Activated CD8-positive, alpha-beta memory T cell treated with anti-CD3 and anti-CD28 coated beads, Interleukin-2, amount 50 U/mL, for 1 hour (primary cell): ENCODE results near the gene MB.

Experiments used
- DNase-seq: peaks from one replicate; pipeline ENCODE4 v3.0.0-alpha.2; 2020; ENCODE audit errors: extremely low read depth

MB gene

GRCh38 chr22:35594686-35595085 lies 22.4 kb downstream of the MB start:
- no peak for DNase-seq

- no peak for DNase-seq
Observed at GRCh38 chr22:35593891-35594470, 23.1 kb downstream of the MB start.

DNA sequence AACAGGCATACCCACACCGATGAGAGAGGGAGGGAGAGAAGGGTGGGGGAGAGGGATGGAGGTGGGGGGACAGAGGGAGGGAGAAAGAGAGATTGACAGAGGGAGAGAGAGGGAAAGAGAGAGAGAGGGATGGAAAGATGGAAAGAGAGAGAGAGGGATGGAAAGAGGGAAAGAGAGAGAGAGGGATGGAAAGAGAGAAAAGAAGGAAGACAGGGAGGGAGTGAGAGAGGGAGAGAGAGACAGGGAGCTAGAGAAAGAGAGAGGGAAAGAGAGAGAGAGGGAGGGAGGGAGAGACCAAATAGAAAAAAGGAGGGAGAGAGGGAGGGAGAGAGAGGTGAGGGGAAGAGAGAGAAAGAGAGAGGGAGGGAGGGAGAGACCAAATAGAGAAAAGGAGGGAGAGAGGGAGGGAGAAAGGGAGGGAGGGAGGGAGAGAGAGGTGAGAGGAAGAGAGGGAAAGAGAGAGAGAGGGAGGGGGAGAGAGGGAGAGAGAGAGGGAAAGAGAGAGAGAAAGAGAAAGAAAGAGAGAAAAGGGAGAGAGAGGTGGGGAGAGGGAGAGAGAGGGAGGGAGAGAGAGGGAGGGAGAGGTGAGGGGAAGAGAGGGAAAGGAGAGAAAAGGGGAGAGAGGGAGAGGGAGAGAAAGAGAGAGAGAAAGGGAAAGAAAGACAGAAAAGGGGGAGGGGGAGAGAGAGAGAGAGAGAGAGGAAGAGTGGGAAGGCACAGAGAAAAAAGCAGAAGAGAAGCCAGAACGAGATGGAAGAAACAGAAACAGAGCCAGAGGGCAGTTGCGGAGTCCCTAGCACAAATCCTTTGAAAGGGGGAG lies 23.8 kb downstream of the MB start:
- DNase-seq: no peak

DNA sequence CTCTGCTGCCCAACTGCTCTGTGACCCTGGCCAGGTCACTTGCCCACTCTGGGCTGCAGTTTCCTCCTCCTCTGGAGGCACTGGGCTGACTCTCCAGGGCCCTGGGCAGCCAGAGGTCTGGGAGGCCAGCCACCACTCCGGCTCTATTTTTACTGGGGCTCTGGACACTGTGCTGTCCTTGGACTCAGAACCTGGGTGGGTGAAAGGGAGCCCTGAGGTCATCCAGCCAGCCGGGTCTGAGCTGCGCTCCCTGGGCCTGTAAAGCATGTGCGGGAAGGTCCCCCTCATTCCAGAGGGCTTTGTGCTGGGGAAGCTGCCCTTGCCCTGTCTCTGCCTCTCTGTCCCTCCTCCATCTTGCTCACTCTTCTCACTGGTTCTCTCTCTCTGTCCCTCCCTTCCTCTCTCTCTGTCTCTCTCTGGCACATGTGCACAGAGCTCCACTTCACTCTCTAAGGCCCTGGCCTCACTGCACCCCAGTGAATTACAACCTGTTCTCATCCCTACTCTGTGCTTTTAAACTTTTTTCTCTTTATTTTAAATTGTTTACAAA lies 24.6 kb downstream of the MB start:
- DNase-seq: no peak

DNA sequence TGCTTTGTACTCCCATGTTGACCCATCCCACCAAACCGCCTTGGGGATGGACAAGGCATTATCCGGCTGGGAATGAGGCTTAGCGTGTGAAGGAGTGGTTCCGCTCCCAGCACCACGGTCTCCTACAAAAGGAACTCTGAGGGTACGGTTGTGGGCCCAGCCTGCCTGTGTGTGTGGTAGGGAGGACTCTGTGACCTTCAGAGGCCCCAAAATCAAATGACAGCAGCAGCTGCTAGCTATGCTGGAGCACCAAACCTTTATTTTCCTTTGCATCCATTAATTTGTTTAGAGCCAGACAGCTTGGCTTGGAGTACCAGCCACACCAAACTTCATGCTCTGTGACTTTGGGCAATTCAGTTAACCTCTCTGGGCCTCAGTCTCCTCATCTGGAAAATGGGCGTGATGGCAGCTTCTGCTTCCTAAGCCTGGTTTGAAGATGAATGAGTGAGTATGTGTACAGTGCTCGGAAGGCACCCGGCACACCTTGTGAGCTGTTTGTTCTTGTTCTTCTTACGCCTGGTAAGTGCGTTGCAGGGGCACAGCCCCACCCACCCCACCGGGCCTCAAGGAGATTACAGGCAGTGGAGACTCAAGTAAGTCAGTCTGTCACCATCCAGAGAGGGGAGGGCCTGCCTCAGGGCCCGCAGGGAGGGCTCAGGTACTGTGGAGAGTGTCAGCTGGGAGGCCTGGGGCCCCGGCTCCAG lies 25.3 kb downstream of the MB start:
- no peak for DNase-seq

DNA sequence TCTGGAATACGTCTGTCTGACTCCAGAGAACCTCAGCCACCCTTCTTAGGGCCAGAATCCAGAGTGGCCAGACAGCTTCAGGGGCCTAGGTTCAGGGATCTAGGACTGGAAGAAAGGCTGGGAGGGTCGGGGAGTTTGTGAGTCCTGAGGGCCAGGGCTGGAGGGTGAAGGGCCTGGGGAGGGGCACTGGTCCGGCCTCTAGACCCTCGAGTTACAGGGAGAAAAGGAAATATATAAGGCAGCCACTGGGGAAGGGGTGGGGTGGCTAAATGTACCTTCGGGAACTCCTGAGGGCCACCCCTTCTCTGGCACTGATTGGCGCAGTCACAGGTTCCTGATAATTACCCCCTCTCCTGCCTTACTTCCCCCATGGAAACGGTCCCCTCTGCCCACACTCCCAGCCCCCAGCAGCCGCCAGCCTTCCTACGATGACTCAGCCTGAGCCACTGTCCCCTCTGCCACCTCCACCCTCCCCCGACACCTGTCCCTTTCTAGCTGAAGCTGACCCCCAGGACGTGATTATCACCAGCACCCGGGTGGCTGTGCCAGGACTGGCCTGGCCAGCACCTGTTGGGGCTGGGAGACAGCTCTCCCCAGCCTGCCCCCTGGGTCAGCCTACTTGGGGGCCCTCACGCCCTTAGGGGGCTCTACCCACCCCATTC lies 26.4 kb downstream of the MB start:
- DNase-seq: no peak

DNA sequence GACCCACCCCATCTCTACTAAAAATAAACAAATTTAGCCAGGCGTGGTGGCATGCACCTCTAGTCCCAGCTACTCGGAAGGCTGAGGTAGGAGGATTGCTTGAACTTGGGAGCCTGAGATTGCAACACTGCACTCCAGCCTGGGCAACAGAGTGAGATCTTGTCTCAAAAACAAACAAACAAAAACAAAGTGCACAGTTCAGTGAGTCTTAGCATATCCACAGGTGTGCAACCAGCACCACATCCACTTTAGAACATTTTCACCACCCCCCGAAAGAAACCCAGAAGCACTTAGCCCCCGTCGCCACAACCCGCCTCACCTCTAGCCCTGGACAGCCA lies 27.4 kb downstream of the MB start:
- no peak for DNase-seq

- DNase-seq: no peak
Observed at GRCh38 chr22:35589071-35589755, 27.9 kb downstream of the MB start.

- DNase-seq: no peak
Observed at GRCh38 chr22:35587896-35588295, 29.2 kb downstream of the MB start.

DNA sequence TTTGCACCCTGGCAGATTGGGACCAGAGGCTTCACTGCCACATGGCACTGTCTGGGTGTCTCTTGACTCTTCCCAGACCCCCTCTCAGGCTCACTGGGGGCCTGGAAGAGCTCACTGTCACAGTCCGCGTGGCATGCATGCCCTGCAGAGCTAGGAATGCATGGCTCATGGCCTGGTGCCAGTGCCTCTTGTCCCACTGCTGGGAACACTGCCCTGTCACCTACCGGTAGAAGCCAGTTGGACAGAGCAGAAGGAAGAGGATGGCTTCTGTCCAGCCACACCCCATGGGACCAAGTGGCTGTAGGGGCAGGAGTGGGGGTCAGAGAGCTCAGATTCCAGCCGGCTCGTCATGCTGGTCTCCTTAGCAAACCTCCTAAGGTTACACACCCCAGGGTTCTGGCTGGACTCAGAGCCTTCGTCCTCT lies 29.7 kb downstream of the MB start:
- DNase-seq: no peak

- no peak for DNase-seq
Observed at GRCh38 chr22:35586771-35587170, 30.4 kb downstream of the MB start.

GRCh38 chr22:35582861-35583670 lies 34.1 kb downstream of the MB start:
- no peak for DNase-seq

DNA sequence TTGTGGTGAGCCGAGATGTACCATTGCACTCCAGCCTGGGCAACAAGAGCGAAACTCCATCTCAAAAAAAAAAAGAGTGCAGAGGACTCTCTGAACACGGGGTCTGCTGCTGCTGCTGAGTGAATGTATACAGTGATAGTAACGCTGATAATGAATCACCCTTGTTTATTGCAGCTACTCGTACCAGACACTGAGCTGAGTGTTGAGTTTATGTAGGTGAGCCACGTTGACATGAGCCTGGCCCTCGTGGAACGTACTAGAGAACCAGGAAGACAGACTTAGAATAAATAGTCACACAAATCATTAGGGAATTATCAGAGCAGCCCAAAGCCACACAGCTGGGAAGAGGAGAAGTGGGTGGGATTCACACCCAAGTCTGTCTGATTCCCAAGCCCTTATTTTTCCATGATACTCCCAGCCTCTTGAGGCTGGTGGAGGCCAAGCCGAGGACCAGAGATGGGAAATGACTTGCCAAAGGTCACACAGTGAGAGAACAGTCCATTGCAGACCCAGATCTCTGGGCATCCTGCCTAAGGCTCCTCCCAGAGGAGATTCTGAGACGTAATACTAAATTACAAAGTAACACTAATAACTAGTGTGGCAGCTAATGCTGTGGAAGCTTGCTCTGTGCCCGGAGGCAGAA lies 34.8 kb downstream of the MB start:
- DNase-seq: no peak

DNA sequence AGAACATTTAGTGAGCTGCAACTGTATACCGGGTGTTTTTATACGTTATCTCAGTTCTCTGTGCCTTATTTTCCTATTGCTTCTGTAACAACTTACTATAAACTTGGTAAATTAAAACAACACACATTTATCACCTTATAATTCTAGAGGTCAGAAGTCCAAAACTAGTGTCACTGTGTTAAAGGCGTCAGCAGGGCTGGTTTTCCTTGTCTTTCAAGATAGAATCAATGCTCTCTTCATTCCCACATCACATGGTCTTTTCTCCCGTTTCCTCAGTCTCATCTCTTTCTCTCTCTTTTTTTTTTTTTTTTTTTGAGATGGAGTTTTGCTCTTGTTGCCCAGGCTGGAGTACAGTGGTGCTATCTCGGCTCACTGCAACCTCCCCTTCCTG lies 36.1 kb downstream of the MB start:
- DNase-seq: no peak

- DNase-seq: no peak
Observed at GRCh38 chr22:35580351-35581022, 36.6 kb downstream of the MB start.

DNA sequence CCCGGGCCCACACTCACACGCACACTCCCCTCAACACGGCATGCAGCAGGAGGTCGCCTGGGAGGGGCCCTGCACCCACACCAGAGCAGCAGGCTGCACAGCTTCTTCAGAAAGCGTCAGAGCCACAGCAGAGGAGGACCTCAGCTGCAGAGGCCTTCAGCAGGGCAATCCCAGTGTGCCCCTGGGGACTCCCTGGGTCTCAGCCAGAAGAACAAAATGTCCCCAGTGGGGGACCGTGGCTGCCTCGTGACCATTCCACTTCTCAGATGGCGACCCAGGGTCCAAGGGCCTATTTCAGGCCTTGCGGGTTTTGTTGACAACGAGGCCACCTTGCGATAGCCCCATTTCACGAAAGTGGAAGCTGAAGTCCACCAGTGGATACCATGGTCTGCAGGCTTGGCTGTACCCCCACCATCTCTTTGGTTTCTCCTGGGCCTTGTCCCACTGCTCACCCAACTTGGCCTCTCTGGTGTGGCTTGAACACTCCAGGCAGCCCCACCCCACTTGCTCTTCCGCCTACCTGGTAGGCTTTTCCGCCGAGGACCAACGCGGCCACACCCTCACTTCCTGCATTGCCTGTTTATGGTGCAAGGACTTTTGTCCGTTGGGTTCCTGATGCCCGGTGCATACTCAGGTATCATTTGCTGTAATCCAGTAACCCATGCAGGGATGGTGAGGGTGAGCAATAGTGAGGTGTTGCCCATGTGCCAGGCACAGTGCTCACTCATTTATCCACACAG lies 38.1 kb downstream of the MB start:
- no peak for DNase-seq

DNA sequence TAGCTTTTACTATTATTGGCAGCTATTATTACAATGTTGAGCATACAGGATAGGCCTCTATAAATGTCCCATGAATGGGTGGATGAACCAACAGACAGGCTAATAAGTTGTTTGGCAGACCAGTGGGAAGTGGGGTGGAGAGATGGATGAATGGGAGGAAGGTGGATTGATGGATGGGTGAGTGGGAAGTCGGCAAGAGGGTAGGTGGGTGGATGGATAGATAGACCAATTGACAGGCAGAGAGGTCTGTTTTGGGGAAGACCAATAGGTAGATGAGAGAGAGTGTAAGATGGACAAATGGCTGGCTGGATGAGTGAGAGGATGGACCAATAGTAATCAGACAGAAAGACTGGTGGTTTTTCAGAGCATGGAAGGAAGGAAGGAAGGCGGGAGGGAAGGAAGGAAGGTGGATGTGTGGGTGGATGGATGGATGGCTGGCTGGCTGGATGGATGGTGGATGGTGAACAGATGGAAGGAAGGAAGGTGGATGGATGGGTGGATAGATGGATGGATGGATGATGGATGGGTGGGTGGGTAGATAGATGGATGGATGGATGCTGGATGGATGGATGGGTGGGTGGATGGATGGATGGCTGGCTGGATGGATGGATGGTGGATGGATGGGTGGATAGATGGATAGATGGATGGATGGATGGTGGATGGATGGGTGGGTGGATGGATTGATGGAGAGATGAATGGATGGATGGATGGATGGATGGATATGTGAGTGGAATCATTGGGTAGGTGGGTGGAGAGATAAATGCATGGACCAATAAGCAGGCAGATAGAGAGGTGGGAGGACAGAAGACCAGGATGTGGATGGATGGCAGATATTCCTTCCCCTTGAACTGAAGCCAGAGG lies 39.1 kb downstream of the MB start:
- DNase-seq: no peak

DNA sequence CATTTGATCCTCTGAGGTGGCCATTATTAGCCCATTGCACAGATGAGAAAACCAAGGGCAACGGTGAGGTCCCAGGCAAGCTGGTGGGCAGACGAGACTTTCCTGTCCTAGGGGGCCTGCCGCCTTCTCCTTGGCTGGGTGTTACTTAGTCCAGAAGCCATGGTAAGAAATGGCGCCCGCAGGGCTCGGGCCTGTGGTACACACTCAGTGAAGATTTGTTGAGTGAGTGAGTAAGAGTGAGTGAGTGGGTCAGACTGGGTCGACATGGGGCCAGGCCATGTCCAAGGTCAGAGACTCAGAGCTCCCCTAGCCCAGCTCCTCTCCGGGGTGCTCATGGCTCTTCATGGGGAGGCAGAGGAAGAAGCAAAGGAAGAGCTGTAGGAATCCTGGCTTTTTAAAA lies 40.5 kb downstream of the MB start:
- no peak for DNase-seq
